Colonic mucosa (tissue), 4 donors: ENCODE measurements around the gene GNPDA1. TPM values are rescaled to one million over a fixed set of nuclear protein-coding genes. Genes with fewer than 3 reads are reported as not detected.
"Not testable (repeated sequence)": the region's sequence is repeated elsewhere in the genome, so short reads cannot be mapped to it uniquely, and the experiment has no call there.

ENCODE experiments used
- DNase-seq: peaks from one replicate; pipeline ENCODE4 v3.0.0-alpha.2; 2020
- H3K27ac ChIP-seq: fragments of 200-600 bp; one replicate; pipeline ENCODE4 v1.8.0; 2021
- H3K27me3 ChIP-seq: fragments of 200-600 bp; one replicate; pipeline ENCODE4 v1.8.0; 2021
- H3K36me3 ChIP-seq: fragments of 200-600 bp; one replicate; pipeline ENCODE4 v1.8.0; 2021
- H3K4me1 ChIP-seq: fragments of 200-600 bp; one replicate; pipeline ENCODE4 v1.8.0; 2021; ENCODE audit warnings: mild to moderate bottlenecking
- H3K4me3 ChIP-seq: fragments of 200-600 bp; one replicate; pipeline ENCODE4 v1.8.0; 2021
- H3K9ac ChIP-seq, 2 donors: one replicate each; pipeline ENCODE4 v1.7.0; 2013; ENCODE audit warnings: control low read depth in 2 of 2, low read depth in 2 of 2, low read length in 2 of 2
- H3K9me3 ChIP-seq: fragments of 200-600 bp; one replicate; pipeline ENCODE4 v1.8.0; 2021
- intact Hi-C: fragments of 100-400 bp; cut with DNase I; formaldehyde crosslinking; loops from one replicate; pipeline ENCODE4 v1.14.1; 2022
- total RNA-seq, 2 donors: library from RNA; stranded (reverse); fragmentation: NEBNext Ultra II Directional in 1 of 2; extraction: Animal tissue kit (Norgen Biotek cat#: 25700) in 1 of 2; gene quantifications; one replicate each; pipeline ENCODE4 v1.2.1, GENCODE V29; 2021
- TF ChIP-seq, protein P1 (sequence below): fragments of 200-600 bp; IDR thresholded peaks from one replicate; pipeline ENCODE4 v1.8.0; 2022; ENCODE audit warnings: antibody characterized with exemption, mild to moderate bottlenecking
- donor health status: healthy.
- donor health status: DM: no; HTN: no; CAD: no.
- donor health status: DM: no; HTN: no; CAD: no.

The GNPDA1 gene
- total RNA-seq, 2 donors from 2014 or later, result 15.5 to 19.6 TPM

DNA sequence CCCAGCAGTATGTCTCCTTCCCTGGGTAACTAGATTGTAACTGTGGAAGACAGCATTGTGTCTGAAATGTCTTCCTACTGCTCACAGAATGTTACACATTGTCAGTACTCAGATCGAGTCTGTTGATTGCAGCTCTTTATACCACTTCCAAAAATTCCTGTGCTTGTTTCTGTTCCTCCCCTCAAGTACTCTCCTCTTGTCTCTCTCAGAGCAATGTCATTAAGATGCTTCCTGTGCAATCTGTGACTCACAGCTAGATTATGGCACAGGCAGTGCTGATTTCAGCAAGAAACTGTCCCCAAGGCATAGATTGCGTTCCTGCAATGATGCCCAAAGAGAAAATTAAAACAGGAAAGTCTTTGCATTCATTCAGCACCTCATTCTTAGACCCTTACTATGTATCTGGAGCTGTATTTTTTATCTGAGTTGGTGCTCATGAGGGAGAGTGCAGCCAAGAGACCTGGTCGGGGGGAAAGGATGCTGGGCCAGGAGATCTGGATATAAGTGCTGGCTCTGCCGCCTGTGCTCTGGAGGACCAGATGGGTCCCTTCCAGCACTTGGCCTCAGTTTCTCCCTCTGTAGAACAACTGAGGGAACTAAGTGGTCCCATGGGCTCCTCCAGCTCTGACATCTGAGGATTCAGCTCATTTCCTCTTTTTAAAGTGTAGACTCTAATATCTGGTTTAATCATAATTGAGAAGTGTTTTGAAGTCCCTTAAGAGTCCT lies 40.8 kb upstream of the GNPDA1 start:
- DNase-seq, result no peak
- H3K4me1 ChIP-seq, result no peaks in the 10 kb centered on the region
- no peaks in the 10 kb centered on the region for H3K36me3 ChIP-seq
- no peak overlapping the region for H3K4me3 ChIP-seq
- TF ChIP-seq, protein P1, sequence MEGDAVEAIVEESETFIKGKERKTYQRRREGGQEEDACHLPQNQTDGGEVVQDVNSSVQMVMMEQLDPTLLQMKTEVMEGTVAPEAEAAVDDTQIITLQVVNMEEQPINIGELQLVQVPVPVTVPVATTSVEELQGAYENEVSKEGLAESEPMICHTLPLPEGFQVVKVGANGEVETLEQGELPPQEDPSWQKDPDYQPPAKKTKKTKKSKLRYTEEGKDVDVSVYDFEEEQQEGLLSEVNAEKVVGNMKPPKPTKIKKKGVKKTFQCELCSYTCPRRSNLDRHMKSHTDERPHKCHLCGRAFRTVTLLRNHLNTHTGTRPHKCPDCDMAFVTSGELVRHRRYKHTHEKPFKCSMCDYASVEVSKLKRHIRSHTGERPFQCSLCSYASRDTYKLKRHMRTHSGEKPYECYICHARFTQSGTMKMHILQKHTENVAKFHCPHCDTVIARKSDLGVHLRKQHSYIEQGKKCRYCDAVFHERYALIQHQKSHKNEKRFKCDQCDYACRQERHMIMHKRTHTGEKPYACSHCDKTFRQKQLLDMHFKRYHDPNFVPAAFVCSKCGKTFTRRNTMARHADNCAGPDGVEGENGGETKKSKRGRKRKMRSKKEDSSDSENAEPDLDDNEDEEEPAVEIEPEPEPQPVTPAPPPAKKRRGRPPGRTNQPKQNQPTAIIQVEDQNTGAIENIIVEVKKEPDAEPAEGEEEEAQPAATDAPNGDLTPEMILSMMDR, result no peak
- H3K27me3 ChIP-seq, result no peaks in the 10 kb centered on the region
- H3K9ac ChIP-seq, result no peak overlapping the region
- intact Hi-C loops, result no loop called here
- no peak overlapping the region for H3K27ac ChIP-seq
- no peaks in the 10 kb centered on the region for H3K9me3 ChIP-seq

GRCh38 chr5:142052026-142052425 lies 39.2 kb upstream of the GNPDA1 start:
- H3K9ac ChIP-seq, DNase-seq, H3K27me3 ChIP-seq, H3K27ac ChIP-seq, H3K36me3 ChIP-seq, H3K9me3 ChIP-seq, H3K4me1 ChIP-seq, H3K4me3 ChIP-seq, intact Hi-C loops: not testable (repeated sequence)

DNA sequence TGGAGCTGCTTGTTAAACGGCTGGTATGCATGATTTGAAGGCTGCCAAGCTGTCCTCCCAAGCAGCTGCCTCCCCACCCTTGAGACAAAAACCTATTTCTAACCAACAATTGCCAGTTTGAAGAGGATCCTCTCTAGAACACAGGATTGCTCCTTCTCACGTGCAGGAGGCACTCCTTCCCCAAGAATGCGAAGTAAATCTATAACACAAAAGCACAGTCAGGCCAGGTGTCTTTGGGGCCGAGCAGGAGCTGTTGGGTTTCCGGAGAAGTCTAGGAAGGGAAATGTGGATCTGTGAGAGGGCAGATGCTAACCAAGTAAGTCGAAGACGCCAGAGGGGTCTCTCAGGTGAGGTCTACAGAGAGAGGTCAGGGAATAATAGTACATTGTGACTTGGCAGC lies 35.4 kb upstream of the GNPDA1 start:
- no peaks in the 10 kb centered on the region for H3K4me1 ChIP-seq
- H3K27ac ChIP-seq, result no peak overlapping the region
- no peak for DNase-seq
- no peak overlapping the region for H3K4me3 ChIP-seq
- no peaks in the 10 kb centered on the region for H3K27me3 ChIP-seq
- intact Hi-C loops, result no loop called here
- no peak overlapping the region for H3K9ac ChIP-seq
- no peaks in the 10 kb centered on the region for H3K9me3 ChIP-seq
- H3K36me3 ChIP-seq, result no peaks in the 10 kb centered on the region
- TF ChIP-seq, protein P1, result no peak

DNA sequence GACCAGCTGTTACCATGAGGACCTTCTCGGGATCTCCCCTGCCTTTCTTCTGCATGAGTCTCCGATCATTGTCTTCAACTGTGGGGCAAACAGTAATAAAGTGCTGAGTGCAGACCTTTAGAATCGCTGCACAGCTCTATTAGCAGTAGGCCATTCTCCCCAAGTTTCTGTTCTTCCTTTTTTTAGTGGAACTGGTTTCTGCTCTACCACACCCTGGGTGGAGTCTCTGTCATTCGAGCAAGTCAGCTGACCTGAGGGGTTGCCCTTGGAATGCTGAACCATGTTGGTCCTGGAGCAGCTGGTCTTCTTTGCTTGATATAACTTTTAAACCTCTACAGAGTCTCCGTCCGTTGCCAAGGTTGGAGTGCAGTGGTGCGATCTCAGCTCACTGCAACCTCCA lies 33.4 kb upstream of the GNPDA1 start:
- H3K27ac ChIP-seq, result no peak overlapping the region
- H3K4me3 ChIP-seq, result no peak overlapping the region
- H3K9ac ChIP-seq, result no peak overlapping the region
- H3K36me3 ChIP-seq, result no peaks in the 10 kb centered on the region
- no peaks in the 10 kb centered on the region for H3K4me1 ChIP-seq
- no peaks in the 10 kb centered on the region for H3K9me3 ChIP-seq
- TF ChIP-seq, protein P1, result no peak
- DNase-seq, result no peak
- no peaks in the 10 kb centered on the region for H3K27me3 ChIP-seq
- intact Hi-C loops, result no loop called here

GRCh38 chr5:142040881-142041280 lies 28.1 kb upstream of the GNPDA1 start:
- H3K4me1 ChIP-seq, H3K4me3 ChIP-seq, DNase-seq, intact Hi-C loops, H3K9ac ChIP-seq, H3K27ac ChIP-seq, H3K27me3 ChIP-seq, H3K9me3 ChIP-seq, H3K36me3 ChIP-seq: not testable (repeated sequence)

DNA sequence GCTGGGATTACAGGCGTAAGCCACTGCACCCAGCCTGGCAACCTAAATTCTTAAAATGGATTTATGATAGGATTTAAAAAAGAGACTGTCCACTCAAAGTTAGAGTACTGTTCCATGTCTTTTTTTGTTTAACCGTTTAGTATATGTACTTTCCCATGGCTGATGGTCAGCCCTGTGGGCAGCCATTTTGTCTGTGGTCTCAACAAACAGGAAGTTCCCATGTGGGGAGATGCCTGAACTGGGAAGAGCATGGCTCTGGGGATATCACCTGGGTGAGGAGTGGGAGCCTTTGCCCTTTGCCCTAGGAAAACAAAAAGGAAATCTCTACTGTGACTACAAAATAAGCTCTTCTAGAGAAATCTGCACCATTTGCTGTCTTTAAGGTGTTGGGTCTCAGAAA lies 27.5 kb upstream of the GNPDA1 start:
- TF ChIP-seq, protein P1, result no peak
- no peak for DNase-seq
- H3K9me3 ChIP-seq, result no peaks in the 10 kb centered on the region
- H3K9ac ChIP-seq, result no peak overlapping the region
- H3K27ac ChIP-seq, result no peak overlapping the region
- no peaks in the 10 kb centered on the region for H3K27me3 ChIP-seq
- no peaks in the 10 kb centered on the region for H3K36me3 ChIP-seq
- H3K4me3 ChIP-seq, result no peak overlapping the region
- intact Hi-C loops, result no loop called here
- no peaks in the 10 kb centered on the region for H3K4me1 ChIP-seq
